ENCODE measurements around the gene ENO1. TPM values are rescaled to one million over a fixed set of nuclear protein-coding genes. Genes with fewer than 3 reads are reported as not detected.

Gene ENO1
- total and polyA plus RNA-seq, 2 donors (not counting 3 experiments of a cell fraction or from before 2014, with no cell fraction given): 1,111 to 1,593 TPM

DNA sequence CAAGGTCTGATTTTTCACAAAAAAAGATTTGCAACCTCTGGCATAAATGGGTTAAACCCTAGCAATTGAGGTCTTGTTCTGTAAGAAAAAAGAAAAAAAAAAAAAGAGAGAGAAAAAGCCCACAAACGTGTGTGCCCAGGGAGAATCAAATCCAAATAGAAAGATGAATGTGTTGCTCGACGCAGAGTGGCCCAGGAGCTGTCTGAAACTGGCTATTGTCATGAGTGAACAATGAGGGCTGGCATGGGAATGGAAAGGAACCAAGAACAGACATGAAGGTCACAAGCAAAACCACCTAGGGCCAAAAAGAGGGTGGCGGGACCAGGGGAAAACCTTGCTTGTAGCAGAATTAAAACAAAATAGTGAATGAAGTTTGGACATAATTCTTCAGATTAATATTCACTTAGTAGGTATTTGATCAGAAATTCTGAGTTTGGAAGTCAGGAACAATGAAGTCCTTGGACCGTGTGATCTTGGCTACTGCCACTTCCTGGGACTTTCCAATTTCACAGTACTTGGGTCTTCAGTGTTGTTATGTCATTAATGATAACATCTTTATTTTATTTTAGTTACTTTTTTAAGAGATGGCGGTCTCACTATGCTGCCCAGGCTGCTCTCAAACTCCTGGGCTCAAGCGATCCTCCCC is 3.1 kb downstream of the ENO1 start:
- Histone ChIP-seq H3K79me2 (ENCODE audit: control insufficient read depth, insufficient read depth, low read length) (peaks cover 76% of the 10 kb centered on the region), H3K9me1 (replicated peaks; ENCODE audit: control insufficient read depth, extremely low read depth, insufficient read depth, low read length) (no peaks in the 10 kb centered on the region), H3K4me3 (replicated peaks in 1 of 3; ENCODE audit: insufficient read depth in 1 of 3, low read depth in 1 of 3, low read length in 3 of 3) (peak overlapping the region in 1 of 3 experiments; percentile 83), H3K4me2 (ENCODE audit: insufficient read depth, low read length) (peak overlapping the region; percentile 87), H3K27ac (ENCODE audit: insufficient read depth, low read depth, low read length) (peak overlapping the region; percentile 49), H4K20me1 (replicated peaks; ENCODE audit: control insufficient read depth, extremely low read depth, insufficient read depth, low read length) (peaks cover 4% of the 10 kb centered on the region), H3K9me3 (replicated peaks; ENCODE audit: control insufficient read depth, insufficient read depth, low read length) (no peaks in the 10 kb centered on the region), H3K36me3 (ENCODE audit: control insufficient read depth in 2 of 2, extremely low read depth in 1 of 2, insufficient read depth in 2 of 2, low read length in 2 of 2) (peaks cover 27 to 37% of the 10 kb centered on the region in 2 experiments), H3K4me1 (ENCODE audit: control insufficient read depth, extremely low read depth, insufficient read depth, low read length) (peaks cover 61% of the 10 kb centered on the region), H3K9ac (replicated peaks; ENCODE audit: extremely low read depth, insufficient read depth, low read length) (peak overlapping the region; percentile 8), H3K27me3 (ENCODE audit: control insufficient read depth in 2 of 2, insufficient read depth in 2 of 2, low read length in 2 of 2) (no peaks in the 10 kb centered on the region), H2AFZ (ENCODE audit: low read depth, low read length) (no peak overlapping the region)
- BruUV-seq (replicated peaks): no TSS peak
- ChIA-PET CTCF (interaction anchor here (1.9 to 2.6 kb wide), 2 partner anchors 14 to 129 kb away, joined by 17 to 71 read pairs; no protein-coding TSS in a partner anchor), POLR2A (interaction anchor here (0.7 kb wide), 1 partner anchor 28 kb away, joined by 3 read pairs; no protein-coding TSS in a partner anchor)
- intact Hi-C loops (cut with micrococcal nuclease): no loop called here
- FAIRE-seq: peak; percentile 21
- dilution Hi-C loops (cut with MboI; ENCODE audit: extremely low pct_ligation_motif_present, low sequenced_read_pairs): no loop called here
- DNase-seq (ENCODE audit: low read depth, low spot score): peak; percentile 44
- TF ChIP-seq POLR2AphosphoS5 (IDR thresholded peaks at IDR 0.05; ENCODE audit: insufficient read depth, low read depth, low read length) (peak; percentile 46), FOS (IDR thresholded peaks at IDR 0.05; ENCODE audit: borderline replicate concordance, insufficient read depth, low read length) (no peak), POLR2A (IDR thresholded peaks at IDR 0.05; ENCODE audit: low read depth, low read length) (peak; percentile 48)

DNA sequence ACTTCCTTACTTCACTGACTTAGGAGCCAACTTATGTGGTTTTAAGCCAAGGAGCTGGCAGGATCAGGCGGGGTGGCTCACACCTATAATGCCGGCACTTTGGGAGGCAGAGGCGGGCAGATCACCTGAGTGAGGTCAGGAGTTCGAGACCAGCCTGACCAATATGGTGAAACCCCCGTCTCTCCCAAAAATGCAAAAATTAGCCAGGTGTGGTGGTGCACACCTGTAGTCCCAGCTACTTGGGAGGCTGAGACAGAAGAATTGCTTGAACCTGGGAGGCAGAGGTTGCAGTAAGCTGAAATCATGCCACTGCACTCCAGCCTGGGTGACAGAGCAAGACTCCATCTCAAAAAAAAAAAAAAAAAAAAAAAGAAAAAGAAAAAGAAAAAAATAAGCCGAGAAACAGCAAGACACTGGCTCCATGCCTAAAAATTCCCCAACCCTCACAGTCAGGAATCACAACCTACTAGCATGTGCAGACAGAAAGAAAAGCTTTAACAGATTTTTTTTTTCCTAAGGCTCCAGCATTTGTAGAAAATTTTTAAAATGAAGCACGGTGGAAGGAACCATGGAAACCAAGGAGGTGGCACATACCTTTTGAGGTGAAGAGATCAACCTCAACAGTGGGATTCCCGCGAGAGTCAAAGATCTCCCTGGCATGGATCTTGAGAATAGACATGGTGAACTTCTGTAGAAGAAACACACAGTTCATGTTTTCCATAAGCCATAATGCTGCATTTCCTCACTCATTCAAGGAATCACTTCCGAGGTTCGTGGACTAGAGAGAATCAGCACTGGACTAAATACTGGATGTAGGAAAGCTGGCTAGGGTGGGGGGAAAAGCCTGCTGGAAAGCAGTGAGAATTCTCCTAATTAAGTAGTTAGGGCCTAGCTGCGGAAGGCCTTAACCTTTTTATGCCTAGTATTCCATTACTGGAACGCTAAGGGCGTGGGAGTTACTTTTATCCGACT is 4.0 kb downstream of the ENO1 start:
- Histone ChIP-seq H3K27me3 (ENCODE audit: control insufficient read depth in 2 of 2, insufficient read depth in 2 of 2, low read length in 2 of 2) (no peaks in the 10 kb centered on the region), H3K9ac (replicated peaks; ENCODE audit: extremely low read depth, insufficient read depth, low read length) (no peak overlapping the region), H3K27ac (ENCODE audit: insufficient read depth, low read depth, low read length) (peak overlapping the region; percentile 49), H4K20me1 (replicated peaks; ENCODE audit: control insufficient read depth, extremely low read depth, insufficient read depth, low read length) (peaks cover 4% of the 10 kb centered on the region), H3K4me1 (ENCODE audit: control insufficient read depth, extremely low read depth, insufficient read depth, low read length) (peaks cover 53% of the 10 kb centered on the region), H3K36me3 (ENCODE audit: control insufficient read depth in 2 of 2, extremely low read depth in 1 of 2, insufficient read depth in 2 of 2, low read length in 2 of 2) (peaks cover 34 to 44% of the 10 kb centered on the region in 2 experiments), H3K79me2 (ENCODE audit: control insufficient read depth, insufficient read depth, low read length) (peaks cover 84% of the 10 kb centered on the region), H2AFZ (ENCODE audit: low read depth, low read length) (no peak overlapping the region), H3K4me3 (replicated peaks in 1 of 3; ENCODE audit: insufficient read depth in 1 of 3, low read depth in 1 of 3, low read length in 3 of 3) (peak overlapping the region in 1 of 3 experiments; percentile 9), H3K9me3 (replicated peaks; ENCODE audit: control insufficient read depth, insufficient read depth, low read length) (no peaks in the 10 kb centered on the region), H3K4me2 (ENCODE audit: insufficient read depth, low read length) (peak overlapping the region; percentile 87), H3K9me1 (replicated peaks; ENCODE audit: control insufficient read depth, extremely low read depth, insufficient read depth, low read length) (no peaks in the 10 kb centered on the region)
- BruUV-seq (replicated peaks): no TSS peak
- dilution Hi-C loops (cut with MboI; ENCODE audit: extremely low pct_ligation_motif_present, low sequenced_read_pairs) (no loop called here), intact Hi-C loops (cut with micrococcal nuclease) (no loop called here)
- FAIRE-seq: no peak
- TF ChIP-seq MYC (IDR thresholded peaks at IDR 0.05; ENCODE audit: low read depth, low read length) (no peak), GATA2 (IDR thresholded peaks at IDR 0.05; ENCODE audit: insufficient read depth, insufficient read length, low read depth, low read length) (no peak)
- POLR2A ChIA-PET: interaction anchor here (1.3 to 1.5 kb wide), 3 partner anchors 9 to 14 kb away, joined by 3 to 8 read pairs (median 5); no protein-coding TSS in a partner anchor
- no peak for DNase-seq (ENCODE audit: low read depth, low spot score)
- CTCF ChIA-PET: interaction anchor here (1.5 to 2.6 kb wide), 3 partner anchors 13 to 130 kb away, joined by 5 to 71 read pairs (median 17); no protein-coding TSS in a partner anchor

Data from endothelial cell of umbilical vein (primary cell).